ENCODE results near the gene CBX2.

DNA sequence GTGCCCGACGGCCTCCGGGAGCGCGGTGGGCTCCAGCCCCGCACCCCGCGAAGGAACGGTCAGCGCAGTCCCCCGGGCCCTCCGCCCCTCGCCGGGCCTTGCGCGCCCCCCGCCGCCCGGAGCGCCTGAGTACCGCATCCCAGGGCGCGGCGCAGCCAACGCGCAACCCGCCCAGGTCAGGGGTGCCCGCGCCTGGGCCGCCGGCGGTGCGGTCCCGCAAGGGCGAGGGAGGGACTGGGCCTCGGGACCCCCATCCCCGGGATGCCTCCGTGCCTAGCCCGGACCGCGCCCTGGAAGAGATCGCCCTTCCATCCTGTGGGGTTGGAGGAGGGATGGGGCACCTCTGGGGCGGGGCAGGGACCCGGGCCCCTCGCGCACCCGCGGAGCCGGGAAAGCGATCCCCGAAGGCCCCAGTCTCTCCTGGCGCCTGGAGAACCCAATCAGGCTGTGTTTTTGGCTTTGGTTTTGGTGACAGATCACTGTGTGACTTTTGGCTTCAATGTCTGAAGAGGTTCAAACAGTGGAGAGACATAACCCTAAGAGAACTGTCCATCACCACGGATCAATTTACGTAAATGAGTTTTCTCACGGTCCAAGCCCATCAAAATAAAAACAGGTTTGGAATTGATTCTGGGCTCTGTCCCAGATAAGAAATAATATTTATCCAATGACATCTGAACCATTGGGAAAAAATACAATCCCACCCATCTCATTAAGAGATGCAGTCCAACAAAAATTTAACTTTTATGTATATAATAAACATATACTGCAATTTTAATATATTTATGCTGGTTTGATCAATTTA is 29.5 kb upstream of the CBX2 start:
- TF ChIP-seq, protein P1, sequence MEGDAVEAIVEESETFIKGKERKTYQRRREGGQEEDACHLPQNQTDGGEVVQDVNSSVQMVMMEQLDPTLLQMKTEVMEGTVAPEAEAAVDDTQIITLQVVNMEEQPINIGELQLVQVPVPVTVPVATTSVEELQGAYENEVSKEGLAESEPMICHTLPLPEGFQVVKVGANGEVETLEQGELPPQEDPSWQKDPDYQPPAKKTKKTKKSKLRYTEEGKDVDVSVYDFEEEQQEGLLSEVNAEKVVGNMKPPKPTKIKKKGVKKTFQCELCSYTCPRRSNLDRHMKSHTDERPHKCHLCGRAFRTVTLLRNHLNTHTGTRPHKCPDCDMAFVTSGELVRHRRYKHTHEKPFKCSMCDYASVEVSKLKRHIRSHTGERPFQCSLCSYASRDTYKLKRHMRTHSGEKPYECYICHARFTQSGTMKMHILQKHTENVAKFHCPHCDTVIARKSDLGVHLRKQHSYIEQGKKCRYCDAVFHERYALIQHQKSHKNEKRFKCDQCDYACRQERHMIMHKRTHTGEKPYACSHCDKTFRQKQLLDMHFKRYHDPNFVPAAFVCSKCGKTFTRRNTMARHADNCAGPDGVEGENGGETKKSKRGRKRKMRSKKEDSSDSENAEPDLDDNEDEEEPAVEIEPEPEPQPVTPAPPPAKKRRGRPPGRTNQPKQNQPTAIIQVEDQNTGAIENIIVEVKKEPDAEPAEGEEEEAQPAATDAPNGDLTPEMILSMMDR (IDR thresholded peaks at IDR 0.05; ENCODE audit: low read length): no peak
- no peak for TF ChIP-seq EZH2 (IDR thresholded peaks at IDR 0.05; ENCODE audit: borderline replicate concordance, low read length)
